Neural progenitor cell (in vitro differentiated cells): Measurements from ENCODE around the gene LYRM7. TPM values are rescaled to one million over a fixed set of nuclear protein-coding genes. Genes with fewer than 3 reads are reported as not detected.
"Not testable (repeated sequence)": the region's sequence is repeated elsewhere in the genome, so short reads cannot be mapped to it uniquely, and the experiment has no call there.

Source experiments
- DNase-seq: peaks from one replicate; pipeline ENCODE4 v3.0.0-alpha.2; 2016; ENCODE audit warnings: low spot score
- H2AFZ ChIP-seq: fragments of 200-600 bp; sonication (generic); replicated peaks from 2 replicates; pipeline ENCODE4 v1.6.1; 2016; ENCODE audit warnings: antibody characterized with exemption
- H3F3A ChIP-seq: fragments of 200-600 bp; sonication (generic); 2 replicates; pipeline ENCODE4 v1.6.1; 2016; ENCODE audit warnings: antibody characterized with exemption, low read depth
- H3K27ac ChIP-seq: fragments of 200-600 bp; sonication (generic); 2 replicates; pipeline ENCODE4 v1.5.1; 2016; ENCODE audit warnings: mild to moderate bottlenecking
- H3K27me3 ChIP-seq: fragments of 200-600 bp; sonication (generic); 2 replicates; pipeline ENCODE4 v1.6.1; 2016; ENCODE audit warnings: mild to moderate bottlenecking, moderate library complexity
- H3K36me3 ChIP-seq: fragments of 200-600 bp; sonication (generic); 2 replicates; pipeline ENCODE4 v1.5.1; 2016
- H3K4me1 ChIP-seq: fragments of 200-600 bp; sonication (generic); 2 replicates; pipeline ENCODE4 v1.6.1; 2016; ENCODE audit warnings: mixed run types
- H3K4me2 ChIP-seq: fragments of 200-600 bp; sonication (generic); 2 replicates; pipeline ENCODE4 v1.6.1; 2016
- H3K4me3 ChIP-seq: fragments of 200-600 bp; sonication (generic); 2 replicates; pipeline ENCODE4 v1.5.1; 2016
- H3K79me2 ChIP-seq: fragments of 200-600 bp; sonication (generic); 2 replicates; pipeline ENCODE4 v1.6.1; 2016; ENCODE audit warnings: low read depth
- H3K9ac ChIP-seq: fragments of 200-600 bp; sonication (generic); 2 replicates; pipeline ENCODE4 v1.6.1; 2016
- H3K9me3 ChIP-seq: fragments of 200-600 bp; sonication (generic); 2 replicates; pipeline ENCODE4 v1.5.1; 2016; ENCODE audit warnings: low read depth
- H4K20me1 ChIP-seq: fragments of 200-600 bp; sonication (generic); 2 replicates; pipeline ENCODE4 v1.6.1; 2016; ENCODE audit warnings: low read depth
- H3K27ac Mint-ChIP-seq: 3 replicates; pipeline ENCODE4 v1.8.0; 2021; ENCODE audit warnings: mixed read lengths
- H3K27me3 Mint-ChIP-seq: 2 replicates; pipeline ENCODE4 v1.8.0; 2022; ENCODE audit warnings: low read depth, mild to moderate bottlenecking, inconsistent platforms, moderate library complexity, mixed read lengths; ENCODE audit not compliant: insufficient read depth
- H3K36me3 Mint-ChIP-seq: 3 replicates; pipeline ENCODE4 v1.8.0; 2021; ENCODE audit warnings: mixed read lengths
- H3K4me1 Mint-ChIP-seq: 3 replicates; pipeline ENCODE4 v1.8.0; 2021; ENCODE audit warnings: mixed read lengths
- H3K4me3 Mint-ChIP-seq: 3 replicates; pipeline ENCODE4 v1.8.0; 2021; ENCODE audit warnings: mild to moderate bottlenecking, moderate library complexity, mixed read lengths
- H3K9me3 Mint-ChIP-seq: 3 replicates; pipeline ENCODE4 v1.8.0; 2020; ENCODE audit warnings: mixed read lengths
- CTCF ChIP-seq: fragments of 200-600 bp; sonication (generic); IDR thresholded peaks from 2 replicates; pipeline ENCODE4 v1.5.1; 2017; ENCODE audit warnings: antibody characterized with exemption, mild to moderate bottlenecking
- EZH2 ChIP-seq: fragments of 200-600 bp; sonication (generic); IDR thresholded peaks from 2 replicates; pipeline ENCODE4 v1.6.1; 2017; ENCODE audit warnings: antibody characterized with exemption, mild to moderate bottlenecking, moderate library complexity
- EZH2phosphoT487 ChIP-seq: fragments of 200-600 bp; sonication (generic); IDR thresholded peaks from 2 replicates; pipeline ENCODE4 v1.6.1; 2017; ENCODE audit warnings: antibody characterized with exemption
- total RNA-seq: library from RNA; depleted of rRNA; stranded (reverse); fragments of >200 nt; gene quantifications from 2 replicates; pipeline ENCODE4 v1.2.3, GENCODE V29; 2015; ENCODE audit warnings: low replicate concordance

The LYRM7 gene
- total RNA-seq, 1 donor from 2014 or later, result 19.2 TPM

DNA sequence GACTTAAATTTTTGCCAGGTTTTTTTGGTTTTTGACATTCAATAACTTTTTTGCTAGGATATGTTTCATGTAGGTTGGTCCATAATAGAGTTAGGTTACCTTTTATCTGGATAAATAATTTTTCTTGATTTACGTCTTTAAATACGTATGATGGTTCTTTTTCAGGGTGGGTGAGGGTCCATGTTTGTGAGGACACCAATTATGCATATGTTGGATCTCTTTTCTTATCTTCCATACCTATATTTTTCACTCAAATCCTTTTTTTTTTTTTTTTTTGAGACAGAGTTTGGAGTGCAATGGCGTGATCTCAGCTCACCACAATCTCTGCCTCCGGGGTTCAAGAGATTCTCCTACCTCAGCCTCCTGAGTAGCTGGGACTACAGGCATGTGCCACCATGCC is 75.8 kb downstream of the LYRM7 start:
- Histone ChIP-seq H3K4me1 (no peaks in the 10 kb centered on the region), H4K20me1 (no peaks in the 10 kb centered on the region), H3K9me3 (no peaks in the 10 kb centered on the region), H3K27ac (no peak overlapping the region), H2AFZ (no peak overlapping the region), H3F3A (no peaks in the 10 kb centered on the region), H3K79me2 (no peaks in the 10 kb centered on the region), H3K27me3 (no peaks in the 10 kb centered on the region), H3K4me3 (no peak overlapping the region), H3K4me2 (no peak overlapping the region), H3K9ac (no peak overlapping the region), H3K36me3 (no peaks in the 10 kb centered on the region)
- TF ChIP-seq EZH2 (no peak), EZH2phosphoT487 (no peak), CTCF (no peak)
- Mint-ChIP-seq H3K9me3 (peaks cover 2% of the 10 kb centered on the region), H3K27ac (no peak overlapping the region), H3K4me3 (no peak overlapping the region), H3K36me3 (no peaks in the 10 kb centered on the region), H3K4me1 (no peaks in the 10 kb centered on the region), H3K27me3 (no peaks in the 10 kb centered on the region)
- DNase-seq, result no peak

DNA sequence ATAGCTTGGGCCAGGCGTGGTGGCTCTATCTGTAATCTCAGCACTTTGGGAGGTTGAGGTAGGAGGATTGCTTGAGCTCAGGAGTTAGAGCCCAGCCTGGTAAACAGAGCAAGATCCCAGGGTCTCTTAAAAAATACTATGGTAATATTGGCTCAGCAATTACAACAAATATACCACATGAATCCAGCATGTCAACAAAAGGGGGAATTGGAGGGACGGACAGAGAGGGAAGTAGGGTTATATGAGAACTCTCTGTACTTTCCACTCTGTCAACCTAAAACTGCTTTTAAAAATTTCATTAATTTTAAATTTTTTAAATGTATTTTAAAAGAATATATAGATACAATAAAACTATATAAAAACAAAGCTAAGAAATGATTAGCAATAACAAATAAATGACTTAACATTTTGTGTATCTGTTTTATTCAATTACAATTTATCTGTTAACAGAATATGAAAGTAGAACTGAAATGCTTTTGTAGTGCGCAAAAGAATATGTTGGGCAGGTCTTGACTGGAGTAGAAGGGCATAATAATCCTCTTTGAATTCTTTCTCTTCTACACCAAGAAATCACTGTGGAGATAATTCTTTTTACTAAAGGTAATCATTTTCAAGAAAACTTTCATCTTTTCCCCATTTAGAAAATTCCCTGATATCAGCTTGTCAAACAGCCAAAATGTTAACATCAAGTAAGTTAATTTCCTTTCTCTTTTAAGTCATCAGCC is 80.2 kb downstream of the LYRM7 start:
- H3K36me3 ChIP-seq, result no peaks in the 10 kb centered on the region
- H3K36me3 Mint-ChIP-seq, result no peaks in the 10 kb centered on the region
- peaks cover 2% of the 10 kb centered on the region for H3K9me3 Mint-ChIP-seq
- no peak overlapping the region for H3K27ac ChIP-seq
- no peaks in the 10 kb centered on the region for H3K79me2 ChIP-seq
- H2AFZ ChIP-seq, result no peak overlapping the region
- no peak overlapping the region for H3K4me3 ChIP-seq
- no peaks in the 10 kb centered on the region for H3K4me1 Mint-ChIP-seq
- TF ChIP-seq CTCF (no peak), EZH2 (no peak), EZH2phosphoT487 (no peak)
- H3K9me3 ChIP-seq, result no peaks in the 10 kb centered on the region
- no peaks in the 10 kb centered on the region for H4K20me1 ChIP-seq
- H3F3A ChIP-seq, result no peaks in the 10 kb centered on the region
- no peak overlapping the region for H3K27ac Mint-ChIP-seq
- H3K4me3 Mint-ChIP-seq, result no peak overlapping the region
- DNase-seq, result no peak
- H3K9ac ChIP-seq, result no peak overlapping the region
- H3K4me1 ChIP-seq, result no peaks in the 10 kb centered on the region
- no peaks in the 10 kb centered on the region for H3K27me3 ChIP-seq
- H3K27me3 Mint-ChIP-seq, result peaks cover 2% of the 10 kb centered on the region
- H3K4me2 ChIP-seq, result no peak overlapping the region

- H3F3A ChIP-seq, result no peaks in the 10 kb centered on the region
- H2AFZ ChIP-seq, result no peak overlapping the region
- no peak for TF ChIP-seq EZH2
- no peaks in the 10 kb centered on the region for H3K27me3 ChIP-seq
- H3K36me3 ChIP-seq, result no peaks in the 10 kb centered on the region
- H3K4me1 Mint-ChIP-seq, result no peaks in the 10 kb centered on the region
- H3K4me1 ChIP-seq, result no peaks in the 10 kb centered on the region
- H3K9me3 Mint-ChIP-seq, result no peaks in the 10 kb centered on the region
- H3K4me2 ChIP-seq, result no peak overlapping the region
- no peaks in the 10 kb centered on the region for H4K20me1 ChIP-seq
- H3K27ac ChIP-seq, result no peak overlapping the region
- no peaks in the 10 kb centered on the region for H3K9me3 ChIP-seq
- no peak overlapping the region for H3K9ac ChIP-seq
- H3K36me3 Mint-ChIP-seq, result no peaks in the 10 kb centered on the region
- H3K4me3 ChIP-seq, result no peak overlapping the region
- no peak overlapping the region for H3K4me3 Mint-ChIP-seq
- DNase-seq, result no peak
- peaks cover 2% of the 10 kb centered on the region for H3K27me3 Mint-ChIP-seq
- H3K27ac Mint-ChIP-seq, result no peak overlapping the region
- H3K79me2 ChIP-seq, result no peaks in the 10 kb centered on the region
These were observed 82.1 kb downstream of the LYRM7 start for GRCh38 chr5:131252824-131253171.

- H2AFZ ChIP-seq, H3K9ac ChIP-seq, H3K27ac ChIP-seq, H3K4me1 Mint-ChIP-seq, H3K79me2 ChIP-seq, H3K4me3 Mint-ChIP-seq, H3K27me3 Mint-ChIP-seq, DNase-seq, H3K9me3 ChIP-seq, H4K20me1 ChIP-seq, H3K27me3 ChIP-seq, H3K36me3 ChIP-seq, H3K9me3 Mint-ChIP-seq, H3K36me3 Mint-ChIP-seq, H3K4me3 ChIP-seq, H3K4me2 ChIP-seq, H3K27ac Mint-ChIP-seq, H3F3A ChIP-seq, H3K4me1 ChIP-seq: not testable (repeated sequence)
These were observed 83.3 kb downstream of the LYRM7 start for GRCh38 chr5:131254025-131254424.
